GM21447 (cell line): ENCODE results near the gene DENND4C.
"Not testable (repeated sequence)": the region's sequence is repeated elsewhere in the genome, so short reads cannot be mapped to it uniquely, and the experiment has no call there.

ENCODE experiments used
- ATAC-seq: cut with Tn5 transposase; IDR thresholded peaks from one replicate; pipeline ENCODE4 v1.9.1; 2021; ENCODE audit not compliant: unreplicated experiment

DENND4C gene

DNA sequence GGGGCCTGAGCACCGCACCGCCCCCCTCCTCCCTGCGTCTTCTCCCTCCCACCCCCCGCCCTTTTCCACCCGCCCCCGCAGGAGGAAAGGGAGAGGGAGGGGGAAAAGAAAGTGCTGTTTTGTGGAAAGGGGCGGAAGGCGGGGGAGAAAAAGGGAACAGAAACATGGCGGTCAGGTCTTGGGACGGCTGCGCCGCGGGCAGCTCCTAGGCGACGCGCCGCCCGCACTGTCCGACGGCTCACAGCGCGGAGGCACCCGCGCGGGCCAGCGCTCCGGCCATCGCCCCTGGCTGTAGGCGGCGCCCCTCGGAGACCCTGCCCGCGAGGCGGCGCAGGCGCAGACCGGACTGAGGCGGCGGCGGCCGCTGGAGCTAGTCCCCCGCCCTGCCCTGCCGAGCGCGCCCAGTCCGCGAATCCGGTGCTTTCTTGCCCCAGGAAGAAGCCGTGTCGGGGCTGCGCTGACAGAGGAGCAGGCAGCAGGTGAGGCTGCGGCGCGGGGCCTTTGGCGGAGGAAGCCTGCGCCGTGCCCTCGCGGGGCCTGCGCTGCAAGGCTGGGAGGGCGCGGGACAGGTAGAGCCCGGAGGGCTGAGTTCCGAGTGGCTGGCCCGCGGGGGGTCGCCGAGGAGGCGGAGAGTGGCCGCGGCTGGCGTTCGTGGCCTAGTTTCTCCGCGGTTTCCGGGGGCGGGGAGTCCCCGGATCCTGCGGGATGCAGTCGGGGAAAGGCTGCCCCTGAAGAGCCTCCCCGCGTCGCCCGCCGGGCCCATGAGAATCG, at the start of gene DENND4C:
Gene DENND4C, plus strand, starts transcription at position 339 of the 771 bp plus-strand sequence. CDS start 45,482 bp downstream, outside the sequence.
- peak; percentile 64 for ATAC-seq

DNA sequence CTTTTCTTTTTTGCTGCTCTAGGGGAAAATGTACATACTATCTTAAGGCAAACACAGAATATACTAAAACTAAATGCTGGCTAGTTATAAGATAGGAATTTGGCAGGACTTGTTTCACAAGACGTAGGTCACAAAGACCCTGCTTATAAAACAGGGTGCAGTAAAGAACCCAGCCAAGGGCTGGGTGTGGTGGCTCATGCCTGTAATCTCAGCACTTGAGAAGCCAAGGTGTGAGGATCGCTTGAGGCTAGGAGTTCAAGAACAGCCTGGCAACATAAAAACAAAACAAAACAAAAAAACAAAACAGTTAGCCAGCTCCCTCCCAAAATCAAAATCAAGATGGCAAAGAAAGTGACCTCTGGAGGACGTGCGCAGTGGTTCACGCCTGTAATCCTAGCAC, 49.5 kb upstream of the DENND4C start:
- ATAC-seq: no peak

DNA sequence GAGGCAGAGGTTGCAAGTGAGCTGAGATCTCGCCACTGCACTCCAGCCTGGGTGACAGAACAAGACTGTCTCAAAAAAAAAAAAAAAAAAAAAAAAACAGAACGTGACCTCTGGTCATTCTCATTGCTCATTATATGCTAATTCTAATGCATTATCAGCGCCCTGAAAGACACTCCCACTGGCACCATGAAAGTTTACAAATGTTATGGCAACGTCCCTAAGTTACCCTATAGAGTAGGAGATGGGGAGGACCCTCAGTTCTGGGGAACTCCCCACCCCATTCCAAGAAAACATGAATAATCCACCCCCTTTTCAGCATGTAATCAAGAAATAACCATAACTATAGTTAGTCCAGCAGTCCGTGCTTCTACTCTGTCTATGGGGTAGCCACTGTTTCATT, 48.9 kb upstream of the DENND4C start:
- ATAC-seq: no peak

DNA sequence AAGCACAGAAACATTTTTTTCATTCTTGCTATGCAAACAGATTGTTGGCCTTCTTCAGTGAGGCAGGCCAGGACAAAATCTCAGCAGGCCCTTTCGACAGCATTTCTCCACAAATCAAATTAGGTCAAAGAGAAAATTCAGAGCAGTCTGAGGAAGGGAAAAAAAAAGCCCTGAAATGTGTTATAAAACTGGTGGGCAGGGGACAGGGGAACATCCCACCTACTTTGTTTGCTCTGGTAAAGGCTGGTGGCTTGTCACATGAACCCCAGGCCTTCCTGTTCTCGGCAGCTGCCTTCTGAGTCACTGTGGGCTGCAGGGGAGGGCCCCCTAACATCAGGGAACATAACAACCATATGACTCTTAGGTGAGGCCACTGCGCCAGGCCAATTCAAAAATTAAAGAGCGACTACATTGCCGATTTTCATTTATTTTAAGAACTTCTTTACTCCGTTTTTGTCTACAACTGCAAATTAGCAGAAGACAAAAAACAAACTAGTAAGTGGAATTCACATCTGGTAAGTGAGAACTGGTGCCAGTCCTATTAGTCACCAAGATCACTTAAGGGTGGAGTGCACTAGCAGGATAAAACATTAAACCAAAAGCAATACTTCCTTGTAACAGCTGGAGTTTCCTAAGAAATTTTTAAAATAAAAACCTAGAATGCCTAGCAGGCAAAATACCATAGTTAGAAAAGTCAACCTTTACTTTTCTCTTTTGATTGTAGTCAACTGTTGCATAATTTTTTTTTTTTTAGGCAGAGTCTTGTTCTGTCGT, 46.2 kb upstream of the DENND4C start:
- peak; percentile 99 for ATAC-seq

DNA sequence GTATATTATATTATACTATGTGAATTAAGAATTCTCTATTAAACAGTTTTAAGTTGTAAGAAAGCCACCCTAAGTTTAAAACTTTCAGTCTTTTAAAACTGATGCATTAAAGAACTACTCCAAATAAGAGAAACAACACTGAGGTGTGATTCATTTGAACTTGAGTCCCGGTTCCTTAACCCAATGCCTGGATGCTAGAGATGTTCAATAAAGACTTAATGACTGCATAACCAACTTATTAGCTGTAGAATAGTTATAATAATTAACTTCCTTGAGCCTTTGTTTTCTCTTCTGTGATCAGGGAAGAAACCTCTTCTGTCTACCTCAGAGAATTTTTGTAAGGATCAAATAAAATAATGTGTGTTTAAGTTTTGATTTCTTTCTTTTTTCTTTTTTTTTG, 45.3 kb upstream of the DENND4C start:
- no peak for ATAC-seq

DNA sequence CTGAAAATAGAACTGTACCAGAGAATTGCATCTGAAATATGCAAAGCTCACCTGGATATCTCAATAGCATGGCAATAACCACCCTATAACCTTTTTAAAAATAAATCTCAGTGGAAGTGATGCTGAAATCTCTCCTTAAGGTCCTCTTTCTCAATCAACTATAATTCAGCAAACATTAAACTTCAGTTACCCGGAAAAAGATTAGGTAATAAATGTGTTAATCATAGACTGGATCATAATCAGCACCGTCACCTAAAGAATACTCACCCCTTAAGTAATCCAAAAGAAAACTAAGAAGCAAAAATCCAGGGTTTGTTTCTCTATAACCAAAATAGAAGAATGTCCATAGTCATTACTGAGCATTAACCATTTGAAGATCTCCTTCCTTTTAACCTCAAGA, 44.3 kb upstream of the DENND4C start:
- no peak for ATAC-seq

DNA sequence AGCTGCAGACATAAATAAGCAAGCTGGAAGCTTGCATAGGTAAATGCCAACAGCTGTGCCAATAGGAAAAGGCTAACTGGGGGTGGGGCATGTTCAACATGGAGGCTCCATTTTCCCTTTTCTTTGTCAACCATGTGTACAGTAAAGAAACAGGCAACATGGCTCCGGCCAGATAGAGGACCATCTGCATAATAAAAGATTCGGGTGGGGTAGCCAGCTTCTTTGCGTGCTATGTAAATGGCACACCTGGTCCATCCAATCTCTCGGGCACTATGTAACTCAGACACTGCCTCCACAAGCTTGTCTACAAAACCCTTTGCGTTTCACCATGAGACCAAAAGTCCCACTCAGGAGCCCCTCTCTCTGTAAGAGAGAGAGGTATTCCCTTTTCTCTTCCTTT, 41.7 kb upstream of the DENND4C start:
- ATAC-seq: no peak

DNA sequence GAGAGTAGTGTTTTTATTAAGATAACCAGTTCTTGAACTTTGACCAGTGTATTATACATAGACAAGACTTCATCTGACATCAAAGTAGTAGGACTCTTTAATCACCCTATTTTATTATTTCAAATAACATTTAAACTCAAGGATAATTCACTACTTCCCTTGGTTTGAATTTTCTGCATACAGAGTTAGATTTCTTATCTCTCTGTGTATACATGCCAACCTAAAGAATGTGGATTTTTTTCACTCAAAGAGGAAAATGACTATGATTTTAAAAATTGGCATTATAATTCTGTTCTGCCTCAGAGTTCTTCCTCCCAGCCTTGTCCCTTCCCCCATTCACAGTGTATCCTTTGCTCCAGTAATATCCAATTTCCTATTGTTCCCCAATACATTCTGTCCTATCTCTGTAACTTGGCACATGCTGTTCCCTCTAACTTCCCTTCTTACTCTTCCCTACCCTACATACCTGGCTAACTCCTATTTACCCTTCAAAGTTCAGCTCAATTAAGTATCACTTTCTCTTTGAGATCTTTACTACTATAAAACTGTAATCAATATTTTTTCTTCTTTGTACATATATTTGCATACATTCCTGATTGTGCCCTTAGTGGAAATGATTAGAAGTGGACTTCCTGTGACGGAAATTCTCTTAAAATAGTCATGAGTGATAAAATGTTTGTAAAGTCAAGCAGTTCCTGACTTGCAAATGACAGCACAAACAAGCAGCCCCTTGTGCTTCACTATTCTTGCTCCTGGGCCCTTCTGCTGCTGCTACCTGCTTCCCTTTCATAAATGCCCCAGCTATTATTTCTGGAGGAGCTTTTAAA, 38.1 kb upstream of the DENND4C start:
- ATAC-seq: no peak

DNA sequence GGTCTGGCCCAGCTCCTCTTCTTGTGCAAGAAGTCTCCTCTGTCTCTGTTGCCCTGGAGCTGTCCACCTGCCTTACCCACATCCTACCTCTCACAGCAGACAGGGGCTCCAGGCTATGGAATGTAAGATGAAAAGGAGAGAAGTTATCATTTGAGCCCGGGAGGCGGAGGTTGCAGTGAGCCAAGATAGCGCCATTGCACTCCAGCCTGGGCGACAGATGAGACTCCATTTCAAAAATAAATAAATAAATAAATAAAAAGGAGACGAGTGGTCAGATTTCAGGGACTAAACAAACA, 37.5 kb upstream of the DENND4C start:
- no peak for ATAC-seq

DNA sequence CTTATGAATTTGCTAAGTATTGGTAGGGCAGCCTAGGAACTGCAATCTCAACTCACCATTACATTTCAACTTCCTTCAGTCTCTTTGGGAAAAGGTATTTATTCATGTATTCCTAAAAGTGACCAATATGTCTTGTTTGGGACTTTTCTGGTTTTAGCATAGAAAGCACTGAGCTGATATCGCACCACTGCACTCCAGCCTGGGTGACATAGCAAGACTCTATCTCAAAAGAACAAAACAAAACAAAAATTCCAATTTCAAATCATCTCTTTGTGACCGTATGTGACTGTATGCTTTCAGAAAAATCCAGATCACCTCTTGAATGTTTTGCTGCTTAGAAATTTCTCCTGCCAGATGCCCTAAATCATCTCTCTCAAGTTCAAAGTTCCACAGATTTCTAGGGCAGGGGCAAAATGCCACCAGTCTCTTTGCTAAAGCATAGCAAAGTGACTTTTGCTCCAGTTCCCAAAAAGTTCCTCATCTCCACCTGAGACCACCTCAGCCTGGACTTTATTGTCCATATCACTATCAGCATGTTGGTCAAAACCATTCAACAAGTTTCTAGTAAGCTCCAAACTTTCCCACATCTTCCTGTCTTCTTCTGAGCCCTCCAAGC, 37.0 kb upstream of the DENND4C start:
- ATAC-seq: not testable (repeated sequence)

DNA sequence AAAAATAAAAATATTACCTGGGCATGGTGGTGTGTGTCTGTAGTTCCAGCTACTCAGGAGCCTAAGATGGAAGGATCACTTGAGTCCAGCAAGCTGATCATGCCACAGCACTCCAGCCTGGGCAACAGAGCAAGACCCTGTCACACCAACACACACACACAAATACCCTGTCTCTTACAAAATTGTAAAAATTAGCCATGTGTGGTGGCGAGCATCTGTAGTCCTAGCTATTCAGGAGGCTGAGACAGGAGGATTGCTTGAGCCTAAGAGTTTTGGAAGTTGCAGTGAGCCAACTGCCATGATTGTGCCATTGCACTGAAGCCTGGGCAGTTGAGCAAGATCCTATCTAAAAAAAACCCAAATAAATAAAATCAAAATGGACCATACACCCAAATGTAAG, 32.1 kb upstream of the DENND4C start:
- ATAC-seq: no peak

DNA sequence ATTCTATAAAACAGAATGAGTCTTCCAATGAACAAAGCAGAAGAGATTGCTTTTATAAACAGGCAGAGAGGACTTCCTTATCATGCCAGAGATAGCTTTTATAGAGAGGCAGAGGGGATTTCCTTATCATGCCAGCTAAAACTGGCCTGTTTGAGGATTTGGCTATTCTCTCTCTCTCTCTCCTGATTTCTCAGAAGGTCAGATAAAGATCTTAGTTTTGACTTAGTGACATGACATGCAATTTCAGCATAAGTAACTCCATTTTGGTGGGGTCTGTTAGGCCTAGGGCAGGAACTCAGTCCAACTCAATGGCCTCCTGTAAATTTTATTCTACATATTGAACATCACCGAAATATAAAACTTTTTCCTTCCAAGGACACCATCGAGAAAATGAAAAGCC, 31.5 kb upstream of the DENND4C start:
- ATAC-seq: no peak

DNA sequence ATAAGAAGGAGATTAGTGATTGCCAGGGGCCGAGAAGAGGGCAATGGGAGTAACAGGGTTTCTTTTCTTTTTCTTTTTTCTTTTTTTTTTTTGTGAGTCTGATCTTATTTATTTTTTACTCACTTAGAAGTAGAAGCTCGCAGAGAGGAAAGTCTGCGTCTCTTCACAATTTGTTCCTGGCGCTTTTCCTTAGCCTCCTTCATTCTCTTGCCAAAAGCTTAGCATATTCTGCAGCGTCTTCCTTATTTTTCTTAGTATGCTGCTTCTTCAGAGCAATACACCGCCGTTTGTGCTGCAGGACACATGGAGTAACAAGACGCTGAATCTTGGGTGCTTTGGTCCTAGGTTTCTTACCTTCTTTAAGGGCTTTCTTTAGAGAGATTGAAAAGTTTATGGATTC, 30.3 kb upstream of the DENND4C start:
- ATAC-seq: no peak

DNA sequence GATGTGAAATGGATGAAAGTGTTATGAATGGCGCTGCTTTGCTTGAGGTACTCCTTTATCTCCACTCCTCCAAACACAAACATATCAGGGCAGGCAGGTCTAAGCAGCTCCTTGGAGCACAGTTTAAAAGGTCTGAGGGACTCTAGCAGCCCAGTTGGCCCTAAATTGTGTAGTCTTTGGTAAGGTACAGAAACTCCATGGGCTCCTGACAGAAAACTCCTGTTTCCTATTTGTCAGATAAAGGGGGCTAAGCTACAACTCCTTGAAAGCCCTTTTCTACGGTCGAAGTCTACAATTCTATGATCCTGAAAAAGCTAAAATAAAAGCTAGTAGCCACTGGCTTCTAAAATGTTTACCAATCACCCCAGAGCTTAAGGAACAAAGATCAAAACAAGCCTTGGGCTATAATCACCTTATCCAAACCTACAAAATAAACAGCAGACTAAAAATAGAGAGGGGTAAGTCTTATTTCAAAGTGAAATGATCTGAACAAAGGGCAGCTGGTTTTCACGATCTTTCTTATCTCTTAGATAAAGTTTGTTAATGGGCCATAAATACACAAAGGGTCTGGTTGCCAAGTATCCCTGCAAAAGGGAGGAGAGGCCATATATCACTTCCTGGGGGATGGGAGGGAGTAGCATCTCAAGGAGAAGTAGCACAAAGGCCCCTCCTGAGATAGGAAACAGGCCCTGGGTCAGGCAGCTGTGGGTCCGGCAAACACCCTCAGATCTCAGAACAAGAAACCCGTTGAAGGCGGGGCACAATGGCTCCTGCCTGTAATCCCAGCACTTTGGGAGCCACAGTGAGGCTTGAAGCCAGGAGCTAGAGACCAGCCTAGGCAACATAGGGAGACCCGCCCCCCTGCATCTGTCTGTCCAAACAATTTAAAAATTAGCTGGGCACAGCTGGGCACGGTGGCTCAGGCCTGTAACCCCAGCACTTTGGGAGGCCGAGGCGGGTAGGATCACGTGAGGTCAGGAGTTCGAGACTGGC, 28.3 kb upstream of the DENND4C start:
- ATAC-seq: no peak

DNA sequence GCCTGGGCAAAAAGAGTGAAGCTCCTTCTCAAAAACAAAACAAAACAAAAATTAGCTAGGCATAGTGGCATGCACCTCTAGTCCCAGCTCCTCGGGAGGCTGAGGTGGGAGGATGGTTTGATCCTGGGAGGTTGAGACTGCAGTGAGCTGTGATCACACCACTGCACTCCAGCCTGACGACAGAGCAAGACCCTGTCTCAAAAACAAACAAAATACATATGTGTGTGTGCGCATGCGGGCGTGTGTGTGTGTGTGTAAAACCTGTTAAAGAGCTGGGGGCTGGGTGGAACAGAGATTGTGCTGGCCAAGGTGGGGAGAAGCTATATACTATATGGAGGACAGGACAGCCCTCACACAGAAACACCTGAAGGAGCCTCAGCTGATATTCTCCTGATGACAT, 27.4 kb upstream of the DENND4C start:
- no peak for ATAC-seq

DNA sequence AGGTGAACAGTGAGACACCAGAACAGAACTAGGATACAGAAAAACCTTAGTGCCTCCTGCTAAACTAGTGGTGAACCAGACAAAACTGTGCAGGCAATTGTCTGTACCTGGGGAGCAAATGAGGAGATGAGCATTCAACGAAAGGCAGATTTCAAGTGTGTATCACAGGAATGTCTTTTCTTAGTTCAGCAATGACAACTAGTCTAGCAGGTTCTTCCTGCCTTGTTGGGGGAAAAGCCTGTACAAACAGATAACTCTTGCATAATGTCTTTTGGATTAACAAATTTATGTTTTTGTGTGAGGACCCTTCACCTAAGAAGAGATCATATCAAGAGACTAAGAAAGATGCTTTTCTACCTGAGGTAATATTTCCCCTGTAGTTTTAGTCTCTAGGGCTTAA, 21.8 kb upstream of the DENND4C start:
- no peak for ATAC-seq

DNA sequence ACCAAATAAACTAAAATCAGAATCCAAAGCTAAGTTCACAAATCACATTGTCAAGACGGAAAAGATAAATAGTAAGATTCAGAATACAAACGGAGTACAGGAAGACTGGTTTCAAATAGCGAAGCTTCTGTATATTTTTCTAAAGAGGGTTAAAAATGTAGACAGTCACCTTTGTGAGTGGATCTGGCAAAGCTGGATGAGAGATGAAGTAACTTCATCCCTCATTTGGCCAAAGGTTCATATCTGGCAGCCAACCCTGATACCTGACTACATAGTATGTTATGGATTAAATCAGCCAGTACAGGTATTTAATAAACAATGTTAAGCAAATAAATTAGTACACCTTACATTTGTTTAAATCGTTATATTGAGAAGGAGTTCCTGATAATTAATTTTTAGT, 21.3 kb upstream of the DENND4C start:
- ATAC-seq: no peak

DNA sequence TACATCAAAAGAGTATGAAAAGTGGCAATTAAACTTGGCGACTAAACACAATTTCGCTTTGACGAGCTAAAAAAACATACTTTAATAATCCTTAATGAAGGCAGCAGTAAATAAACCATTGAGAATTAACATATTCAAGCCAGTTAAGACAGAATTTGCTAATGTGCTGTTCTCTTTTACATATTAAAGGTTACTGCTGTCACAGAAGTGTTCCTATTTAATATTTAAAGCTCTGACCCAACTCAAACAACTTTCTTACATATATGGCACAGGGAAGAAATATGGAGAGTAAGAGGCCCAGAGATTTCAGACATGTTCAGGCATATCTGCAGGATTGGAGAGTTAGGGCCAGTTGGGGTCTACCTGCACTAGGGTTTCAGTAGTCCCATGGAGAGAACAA, 16.7 kb upstream of the DENND4C start:
- ATAC-seq: no peak

DNA sequence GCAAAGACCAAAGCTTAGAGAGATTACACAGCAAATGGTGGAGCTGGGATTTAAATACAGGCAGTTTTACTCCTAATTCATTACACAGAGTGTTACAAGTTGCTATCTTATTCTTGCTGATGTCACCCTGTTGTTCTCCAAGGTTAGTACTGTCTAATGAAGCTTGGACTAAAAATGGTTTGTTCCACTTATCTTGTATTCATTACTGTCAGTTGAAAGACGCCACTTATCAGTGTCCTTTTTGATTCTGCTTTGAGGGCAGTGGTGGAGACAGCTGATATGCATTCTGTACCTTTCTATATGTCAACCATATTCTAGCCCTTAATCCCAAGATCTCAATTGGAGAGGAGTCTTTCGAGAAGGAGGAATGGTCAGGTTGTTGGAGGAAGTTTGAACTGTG, 14.0 kb upstream of the DENND4C start:
- no peak for ATAC-seq

DNA sequence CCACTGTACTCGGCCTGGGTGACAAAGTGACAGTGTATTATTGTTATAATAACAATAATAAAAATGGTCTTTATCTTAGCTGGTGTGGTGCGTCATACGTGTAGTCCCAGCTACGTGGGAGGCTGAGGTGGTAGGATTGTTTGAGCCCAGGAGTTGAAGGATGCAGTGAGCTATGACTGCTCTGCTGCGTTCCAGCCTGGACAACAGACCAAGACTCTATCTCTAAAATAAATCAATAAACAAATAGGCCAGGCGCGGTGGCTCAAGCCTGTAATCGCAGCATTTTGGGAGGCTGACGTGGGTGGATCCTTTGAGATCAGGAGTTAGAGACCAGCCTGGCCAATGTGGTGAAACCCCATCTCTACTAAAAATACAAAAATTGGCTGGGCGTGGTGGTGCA, 9.2 kb upstream of the DENND4C start:
- no peak for ATAC-seq
